ENCODE data around the gene FBN3. TPM values are rescaled to one million over a fixed set of nuclear protein-coding genes. Genes with fewer than 3 reads are reported as not detected.

FBN3 gene
- total RNA-seq, 1 donor from 2014 or later, result not detected

DNA sequence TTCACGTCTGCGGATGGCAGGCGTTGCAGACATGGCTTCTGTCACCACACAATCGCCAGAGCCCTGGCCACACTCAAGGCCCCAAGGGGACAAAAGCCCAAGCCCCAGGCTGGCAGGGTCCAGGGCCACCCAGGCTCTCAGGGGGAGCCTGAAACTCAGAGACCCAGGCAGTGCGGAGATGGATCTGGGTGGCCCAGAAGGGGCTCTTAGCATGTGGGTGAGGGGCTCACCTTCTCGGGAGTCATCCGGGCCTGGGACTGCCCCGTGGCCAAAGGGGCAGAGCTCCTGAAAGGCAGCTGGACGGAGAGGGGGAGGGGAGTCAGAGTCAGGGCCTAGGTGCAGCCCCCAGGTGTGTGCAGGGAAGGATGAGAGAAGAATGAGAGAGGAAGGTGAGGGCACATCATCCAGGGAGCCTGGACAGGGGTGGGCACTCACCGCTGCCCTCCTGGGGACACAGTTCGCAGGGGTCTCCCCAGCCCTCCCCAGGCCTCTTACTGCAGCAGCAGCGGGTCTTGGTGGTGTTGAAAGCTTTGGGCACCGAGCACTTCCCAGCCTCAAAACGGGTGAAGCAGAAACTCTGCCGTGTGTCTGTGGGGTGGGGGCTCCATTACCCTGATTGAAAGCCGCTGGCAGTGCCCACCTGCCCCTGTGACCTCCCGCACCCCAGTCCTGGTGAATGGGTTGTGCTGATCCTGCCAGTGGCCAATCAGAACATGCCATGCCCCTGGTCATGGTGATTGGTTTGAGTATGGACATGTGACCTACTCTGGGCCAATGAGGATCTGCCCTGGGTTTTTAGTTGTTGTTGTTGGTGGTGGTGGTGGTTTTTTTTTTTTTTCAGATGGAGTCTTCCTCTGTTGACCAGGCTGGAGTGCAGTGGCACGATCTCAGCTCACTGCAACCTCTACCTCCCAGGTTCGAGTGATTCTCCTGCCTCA lies 59.5 kb downstream of the FBN3 start:
- no peak for DNase-seq (ENCODE audit: low spot score)

GRCh38 chr19:8088752-8089663 lies 60.4 kb downstream of the FBN3 start:
- DNase-seq (ENCODE audit: low spot score), result no peak

- no peak for DNase-seq (ENCODE audit: low spot score)
Observed at GRCh38 chr19:8087876-8088275, 61.5 kb downstream of the FBN3 start.

- DNase-seq (ENCODE audit: low spot score), result no peak
Observed at GRCh38 chr19:8086849-8087248, 62.5 kb downstream of the FBN3 start.

GRCh38 chr19:8085598-8086408 lies 63.6 kb downstream of the FBN3 start:
- peak; percentile 56 for DNase-seq (ENCODE audit: low spot score)

- no peak for DNase-seq (ENCODE audit: low spot score)
Observed at GRCh38 chr19:8084152-8084551, 65.2 kb downstream of the FBN3 start.

GRCh38 chr19:8083141-8083540 lies 66.3 kb downstream of the FBN3 start:
- DNase-seq (ENCODE audit: low spot score), result no peak

DNA sequence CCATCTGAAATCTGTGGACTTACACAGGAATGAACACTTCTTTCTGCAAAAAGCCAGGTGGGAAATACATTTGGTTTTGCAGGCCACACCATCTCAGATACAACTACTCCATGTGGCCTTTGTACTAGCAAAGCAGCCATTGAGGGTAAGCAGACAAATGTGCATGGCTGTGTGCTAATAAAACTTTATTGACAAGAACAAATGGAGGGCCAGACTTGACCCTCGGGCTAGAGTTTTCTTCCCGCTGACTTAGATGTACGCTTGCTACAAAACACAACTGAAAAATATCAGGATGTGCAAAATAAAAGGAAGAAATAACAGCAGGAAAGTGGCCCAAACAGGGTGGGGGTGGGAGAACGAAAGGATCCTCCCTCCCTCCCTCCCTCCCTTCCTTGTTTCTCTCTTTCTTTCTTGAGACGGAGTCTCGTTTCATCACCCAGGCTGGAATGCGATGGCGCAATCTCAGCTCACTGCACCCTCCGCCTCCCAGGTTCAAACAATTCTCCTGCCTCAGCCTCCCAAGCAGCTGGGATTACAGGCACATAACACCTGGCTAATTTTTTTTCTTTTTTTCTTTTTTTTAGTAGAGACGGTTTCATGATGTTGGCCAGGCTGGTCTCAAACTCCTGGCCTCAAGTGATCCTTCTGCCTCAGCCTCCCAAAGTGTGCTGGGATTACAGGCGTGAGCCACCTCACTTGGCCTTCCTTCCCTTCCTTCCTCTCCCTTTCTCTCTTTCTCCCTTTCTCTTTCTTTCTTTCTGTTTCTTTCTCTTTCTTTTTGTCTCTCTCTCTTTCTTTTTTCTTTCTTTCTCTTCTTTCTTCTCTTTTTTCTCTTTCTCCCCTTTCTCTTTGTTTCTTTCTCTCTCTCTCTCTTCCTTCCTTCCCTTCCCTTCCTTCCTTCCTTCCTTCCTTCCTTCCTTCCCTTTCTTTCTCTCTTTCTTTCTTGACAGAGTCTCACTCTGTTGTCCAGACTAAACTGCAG lies 67.5 kb downstream of the FBN3 start:
- DNase-seq (ENCODE audit: low spot score), result no peak

DNA sequence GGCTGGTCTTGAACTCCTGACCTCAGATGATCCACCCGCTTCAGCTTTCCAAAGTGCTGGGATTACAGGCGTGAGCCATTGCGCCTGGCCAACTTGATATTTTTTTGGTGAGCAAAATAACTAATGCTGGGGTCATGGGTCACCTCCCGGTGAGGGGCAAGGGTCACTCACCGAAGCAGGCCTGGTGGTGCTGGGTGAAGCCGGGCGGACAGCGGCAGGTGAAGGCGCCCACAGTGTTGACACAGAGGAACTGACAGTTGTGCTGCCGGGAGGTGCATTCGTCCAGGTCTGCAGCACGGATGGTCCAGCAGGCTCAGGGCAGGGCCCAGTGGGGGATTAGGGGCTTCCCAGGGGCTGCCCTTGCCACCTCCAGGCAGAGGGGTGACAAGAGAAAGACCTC lies 68.6 kb downstream of the FBN3 start:
- DNase-seq (ENCODE audit: low spot score), result no peak

DNA sequence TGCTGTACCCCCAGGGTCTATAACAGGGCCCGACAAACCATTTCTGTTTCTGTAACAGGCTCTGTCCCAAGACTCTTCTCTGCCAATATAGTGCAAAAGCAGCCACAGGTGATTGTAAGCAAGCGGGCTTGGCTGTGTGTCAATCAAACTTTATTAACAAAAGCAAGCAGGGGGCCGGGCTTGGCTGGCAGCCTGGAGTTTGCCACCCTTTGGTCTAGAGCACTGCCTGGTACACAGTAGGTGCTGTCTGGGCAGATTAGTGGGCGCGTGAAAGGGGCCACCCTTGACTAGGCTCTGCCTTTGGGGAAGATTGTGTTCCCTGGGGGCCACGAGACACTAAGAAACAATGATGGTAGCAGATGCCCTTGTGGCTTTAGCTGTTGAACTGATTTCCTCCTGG lies 69.4 kb downstream of the FBN3 start:
- no peak for DNase-seq (ENCODE audit: low spot score)

- no peak for DNase-seq (ENCODE audit: low spot score)
Observed at GRCh38 chr19:8075158-8076074, 74.0 kb downstream of the FBN3 start.

DNA sequence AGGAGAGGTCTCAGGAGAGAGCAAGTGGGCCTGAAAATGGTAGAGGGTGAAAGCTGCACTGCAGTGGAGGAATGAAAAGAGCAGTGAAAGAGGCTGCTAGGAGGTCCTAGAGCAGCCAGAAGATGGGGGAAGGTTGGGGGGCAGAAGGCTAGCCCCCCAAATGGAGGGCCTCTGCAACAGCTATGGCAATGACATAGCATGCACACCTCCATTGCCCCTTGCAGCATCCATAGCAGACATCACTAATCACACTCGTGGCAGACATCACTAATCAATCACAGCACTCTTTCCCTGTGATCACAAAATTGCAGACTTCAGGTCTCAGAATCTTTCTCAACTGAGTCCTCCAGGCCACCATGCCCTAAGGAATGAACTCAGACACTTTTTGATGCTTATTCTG lies 74.9 kb downstream of the FBN3 start:
- DNase-seq (ENCODE audit: low spot score), result no peak

DNA sequence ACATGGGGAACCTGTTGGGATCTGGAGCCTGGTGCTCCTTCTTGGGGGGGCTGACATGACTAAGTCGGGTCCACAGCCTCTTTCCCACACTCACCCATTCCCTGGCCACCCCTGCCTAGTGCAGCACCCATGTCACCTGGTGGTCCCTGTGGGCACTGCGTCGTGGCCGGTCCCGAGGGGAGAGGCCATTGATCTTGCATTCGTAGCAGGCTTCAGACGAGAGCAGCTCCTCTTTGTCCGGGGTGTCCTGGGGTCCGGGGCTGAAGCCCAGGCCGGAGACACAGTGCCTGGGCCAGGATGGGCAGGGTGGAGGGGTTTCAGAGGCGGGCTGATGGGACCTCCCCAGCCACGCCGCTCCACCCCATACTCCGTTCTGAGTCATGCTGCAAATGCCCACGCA lies 77.5 kb downstream of the FBN3 start:
- DNase-seq (ENCODE audit: low spot score), result no peak

DNA sequence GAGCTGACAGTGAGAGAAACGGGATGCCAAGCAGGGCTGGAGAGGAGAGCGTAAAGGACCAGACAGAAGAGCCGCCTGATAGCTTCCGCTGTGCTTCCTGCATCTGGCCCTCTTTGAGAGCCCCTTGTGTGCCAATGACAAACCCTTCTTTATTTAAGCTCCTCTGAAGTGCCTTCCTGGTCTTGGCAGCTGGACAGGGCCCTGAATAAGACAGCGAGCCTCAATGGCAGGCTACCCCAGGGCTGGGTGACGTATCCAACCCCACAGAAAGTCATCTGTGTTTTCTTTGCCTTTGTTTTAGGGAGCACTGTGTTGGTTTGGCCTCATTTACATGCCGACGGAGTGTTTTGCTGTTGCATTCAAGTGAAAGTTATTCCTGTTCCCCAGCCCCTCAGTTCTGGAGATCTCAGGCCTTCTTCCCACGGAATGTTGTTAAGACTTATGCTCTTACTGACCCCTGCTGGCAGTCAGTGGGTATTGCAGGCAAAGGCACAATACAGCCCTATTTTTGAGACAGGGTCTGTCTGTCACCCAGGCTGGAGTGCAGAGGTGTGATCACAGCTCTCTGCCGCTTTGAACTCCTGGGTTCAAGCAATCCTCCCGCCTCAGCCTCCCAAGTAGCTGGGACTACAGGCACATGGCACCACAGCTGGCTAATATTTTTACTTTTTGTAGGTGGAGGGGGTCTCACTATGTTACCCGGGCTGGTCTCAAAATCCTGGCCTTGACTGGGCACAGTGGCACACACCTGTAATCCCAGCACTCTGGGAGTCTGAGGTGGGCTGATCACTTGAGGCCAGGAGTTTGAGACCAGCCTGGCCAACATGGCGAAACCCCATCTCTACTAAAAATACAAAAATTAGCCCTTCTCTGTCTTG lies 80.1 kb downstream of the FBN3 start:
- DNase-seq (ENCODE audit: low spot score), result no peak

DNA sequence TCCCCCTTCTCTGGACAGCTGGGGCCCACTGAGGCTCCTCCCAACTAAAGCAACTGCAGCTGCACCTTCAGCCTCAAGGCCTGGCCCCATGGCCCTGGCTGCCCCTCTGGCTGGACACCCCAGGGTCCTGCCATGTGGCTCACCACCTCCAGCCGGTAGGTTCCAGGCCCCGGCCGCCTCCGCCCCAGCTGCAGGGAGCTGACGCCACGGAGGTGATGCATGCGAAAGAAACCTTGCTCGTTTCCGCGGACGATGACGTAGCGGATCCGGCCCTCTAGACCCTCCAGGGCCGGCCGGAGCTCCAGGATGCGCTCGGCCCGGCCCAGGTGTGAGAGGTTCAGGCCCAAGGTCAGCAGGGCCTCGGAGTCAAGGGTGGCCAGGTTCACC lies 83.5 kb downstream of the FBN3 start:
- no peak for DNase-seq (ENCODE audit: low spot score)

DNA sequence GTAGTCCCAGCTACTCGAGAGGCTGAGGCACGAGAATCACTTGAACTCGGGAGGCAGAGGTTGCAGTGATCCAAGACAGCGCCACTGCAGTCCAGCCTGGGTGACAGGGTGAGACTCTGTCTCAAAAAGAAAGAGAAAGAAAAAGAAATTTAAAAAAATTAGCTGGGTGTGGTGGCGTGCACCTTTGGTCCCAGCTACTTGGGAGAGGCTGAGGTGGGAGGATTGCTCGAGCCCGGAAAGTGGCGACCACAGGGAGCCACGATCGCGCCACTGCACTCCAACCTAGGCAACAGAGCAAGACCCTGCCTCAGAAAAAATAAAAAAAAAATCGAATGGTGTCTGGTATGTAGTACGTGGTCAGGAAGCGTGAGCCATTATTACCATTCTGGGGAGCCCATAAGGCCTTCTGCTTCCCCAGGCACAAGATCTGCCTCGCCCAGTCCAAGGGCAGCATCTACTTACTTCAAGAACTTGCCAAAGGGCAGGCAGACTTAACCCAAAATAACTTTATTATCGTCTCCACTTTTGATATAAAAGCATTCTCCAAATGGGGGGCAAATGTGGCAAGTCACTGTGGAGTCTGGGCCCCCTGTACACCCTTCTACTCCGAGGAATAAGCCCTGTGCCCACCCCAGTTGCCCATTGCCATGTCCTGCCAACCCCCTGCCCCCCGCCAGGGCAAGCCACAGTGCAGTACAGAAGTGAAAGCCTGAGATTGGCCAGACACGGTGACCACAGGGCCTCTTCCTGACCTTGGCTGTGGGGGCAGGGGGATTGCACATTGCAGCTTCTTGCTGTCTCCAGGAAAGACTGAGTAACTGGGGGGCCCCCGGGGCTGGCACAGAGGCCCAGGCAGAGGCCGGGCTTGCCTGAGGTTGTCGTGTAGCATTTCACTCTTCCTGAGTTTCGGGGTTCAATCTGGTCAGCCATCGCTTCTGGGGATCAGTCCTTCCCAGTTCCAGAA lies 84.2 kb downstream of the FBN3 start:
- no peak for DNase-seq (ENCODE audit: low spot score)

GRCh38 chr19:8057545-8058270 lies 91.7 kb downstream of the FBN3 start:
- DNase-seq (ENCODE audit: low spot score), result no peak
